Nephron (organoid): ENCODE results near the gene UST.
"Not testable (repeated sequence)": the region's sequence is repeated elsewhere in the genome, so short reads cannot be mapped to it uniquely, and the experiment has no call there.

Experiments used
- H3K27ac Mint-ChIP-seq, 3 experiments: 2 replicates each; pipeline ENCODE4 v1.8.0; 2020; ENCODE audit warnings: mixed read lengths in 3 of 3, mild to moderate bottlenecking in 2 of 3, moderate library complexity in 1 of 3
- H3K27me3 Mint-ChIP-seq: 2 replicates; pipeline ENCODE4 v1.8.0; 2021; ENCODE audit warnings: low read depth, mild to moderate bottlenecking, moderate library complexity, mixed read lengths
- H3K36me3 Mint-ChIP-seq: 2 replicates; pipeline ENCODE4 v1.8.0; 2020; ENCODE audit warnings: low read depth, mixed read lengths
- H3K4me1 Mint-ChIP-seq: 2 replicates; pipeline ENCODE4 v1.8.0; 2020; ENCODE audit warnings: mixed read lengths
- H3K4me3 Mint-ChIP-seq, 3 experiments: 2 replicates each; pipeline ENCODE4 v1.8.0; 2020; ENCODE audit warnings: mild to moderate bottlenecking in 3 of 3, mixed read lengths in 3 of 3, moderate library complexity in 2 of 3
- H3K9me3 Mint-ChIP-seq: 2 replicates; pipeline ENCODE4 v1.8.0; 2020; ENCODE audit warnings: mixed read lengths
- TF ChIP-seq, protein P1 (sequence below), 3 experiments: fragments of 200-600 bp; sonication (generic); IDR thresholded peaks; one replicate each; pipeline ENCODE4 v1.5.0; 2021; ENCODE audit warnings: antibody characterized with exemption in 3 of 3; ENCODE audit not compliant: unreplicated experiment in 3 of 3

Gene UST

GRCh38 chr6:149095842-149096241 lies 349.0 kb downstream of the UST start:
- Mint-ChIP-seq H3K4me3 (no peak overlapping the region), H3K27me3 (no peaks in the 10 kb centered on the region), H3K9me3 (peaks cover 29% of the 10 kb centered on the region), H3K27ac (peak overlapping the region; percentile 75 to 93 (median 93)), H3K4me1 (peaks cover 41% of the 10 kb centered on the region), H3K36me3 (peaks cover 11% of the 10 kb centered on the region)
- TF ChIP-seq, protein P1, sequence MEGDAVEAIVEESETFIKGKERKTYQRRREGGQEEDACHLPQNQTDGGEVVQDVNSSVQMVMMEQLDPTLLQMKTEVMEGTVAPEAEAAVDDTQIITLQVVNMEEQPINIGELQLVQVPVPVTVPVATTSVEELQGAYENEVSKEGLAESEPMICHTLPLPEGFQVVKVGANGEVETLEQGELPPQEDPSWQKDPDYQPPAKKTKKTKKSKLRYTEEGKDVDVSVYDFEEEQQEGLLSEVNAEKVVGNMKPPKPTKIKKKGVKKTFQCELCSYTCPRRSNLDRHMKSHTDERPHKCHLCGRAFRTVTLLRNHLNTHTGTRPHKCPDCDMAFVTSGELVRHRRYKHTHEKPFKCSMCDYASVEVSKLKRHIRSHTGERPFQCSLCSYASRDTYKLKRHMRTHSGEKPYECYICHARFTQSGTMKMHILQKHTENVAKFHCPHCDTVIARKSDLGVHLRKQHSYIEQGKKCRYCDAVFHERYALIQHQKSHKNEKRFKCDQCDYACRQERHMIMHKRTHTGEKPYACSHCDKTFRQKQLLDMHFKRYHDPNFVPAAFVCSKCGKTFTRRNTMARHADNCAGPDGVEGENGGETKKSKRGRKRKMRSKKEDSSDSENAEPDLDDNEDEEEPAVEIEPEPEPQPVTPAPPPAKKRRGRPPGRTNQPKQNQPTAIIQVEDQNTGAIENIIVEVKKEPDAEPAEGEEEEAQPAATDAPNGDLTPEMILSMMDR (IDR thresholded peaks at IDR 0.05; ENCODE audit: unreplicated experiment in 3 of 3): no peak

DNA sequence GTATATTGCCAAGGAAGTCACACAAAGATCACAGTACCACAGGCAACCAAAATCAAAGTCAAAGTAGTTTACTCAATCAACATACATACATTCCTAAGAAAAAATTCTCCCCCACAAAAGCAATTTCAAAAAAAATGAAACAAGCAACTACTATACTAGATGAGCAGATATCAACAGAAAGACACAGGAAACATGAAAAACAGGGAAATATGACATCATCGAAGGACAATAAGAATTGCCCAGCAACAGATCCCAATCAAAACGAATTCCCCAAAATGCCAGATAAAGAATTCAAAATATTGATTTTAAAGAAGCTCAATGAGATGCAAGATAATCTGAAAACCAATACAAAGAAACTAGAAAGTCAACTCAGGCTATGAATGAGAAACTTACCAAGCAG lies 351.0 kb downstream of the UST start:
- peaks cover 33% of the 10 kb centered on the region for H3K9me3 Mint-ChIP-seq
- TF ChIP-seq, protein P1 (IDR thresholded peaks at IDR 0.05; ENCODE audit: unreplicated experiment in 3 of 3): no peak
- no peak overlapping the region for H3K4me3 Mint-ChIP-seq
- H3K27ac Mint-ChIP-seq: peak overlapping the region in 2 of 3 experiments; percentile 5 to 22
- H3K36me3 Mint-ChIP-seq: peaks cover 11% of the 10 kb centered on the region
- peaks cover 32% of the 10 kb centered on the region for H3K4me1 Mint-ChIP-seq
- no peaks in the 10 kb centered on the region for H3K27me3 Mint-ChIP-seq

- no peak overlapping the region for H3K27ac Mint-ChIP-seq
- H3K9me3 Mint-ChIP-seq: peaks cover 33% of the 10 kb centered on the region
- TF ChIP-seq, protein P1 (IDR thresholded peaks at IDR 0.05; ENCODE audit: unreplicated experiment in 3 of 3): no peak
- peaks cover 11% of the 10 kb centered on the region for H3K36me3 Mint-ChIP-seq
- no peaks in the 10 kb centered on the region for H3K27me3 Mint-ChIP-seq
- H3K4me1 Mint-ChIP-seq: peaks cover 24% of the 10 kb centered on the region
- H3K4me3 Mint-ChIP-seq: no peak overlapping the region
Observed at GRCh38 chr6:149098700-149099276, 352.0 kb downstream of the UST start.

DNA sequence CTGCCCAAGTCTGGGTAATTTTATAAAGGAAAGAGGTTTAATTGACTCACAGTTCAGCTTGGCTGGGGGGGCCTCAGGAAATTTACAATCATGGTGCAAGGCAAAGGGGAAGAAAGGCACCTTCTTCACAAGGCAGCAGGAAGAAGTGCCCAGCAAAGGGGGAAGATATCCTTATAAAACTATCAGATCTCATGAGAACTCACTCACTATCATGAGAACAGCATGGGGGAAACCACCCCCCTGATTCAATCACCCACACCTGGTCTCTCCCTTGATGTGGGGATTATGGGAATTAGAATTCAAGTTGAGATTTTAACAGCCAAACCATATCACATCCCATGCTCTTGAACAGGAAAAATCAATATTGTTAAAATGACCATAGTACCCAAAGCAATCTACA lies 355.5 kb downstream of the UST start:
- TF ChIP-seq, protein P1 (IDR thresholded peaks at IDR 0.05; ENCODE audit: unreplicated experiment in 3 of 3): no peak
- peaks cover 11% of the 10 kb centered on the region for H3K36me3 Mint-ChIP-seq

GRCh38 chr6:149103950-149104349 lies 357.1 kb downstream of the UST start:
- not testable (repeated sequence) for H3K27me3 Mint-ChIP-seq, H3K36me3 Mint-ChIP-seq, H3K4me3 Mint-ChIP-seq, H3K27ac Mint-ChIP-seq
- peaks cover 16% of the 10 kb centered on the region for H3K9me3 Mint-ChIP-seq
- peaks cover 13% of the 10 kb centered on the region for H3K4me1 Mint-ChIP-seq

More for the DNA sequence above, 355.5 kb downstream of the UST start:
- Mint-ChIP-seq H3K9me3 (peaks cover 32% of the 10 kb centered on the region), H3K27me3 (no peaks in the 10 kb centered on the region), H3K27ac (no peak overlapping the region), H3K4me3 (no peak overlapping the region), H3K4me1 (no peaks in the 10 kb centered on the region)

DNA sequence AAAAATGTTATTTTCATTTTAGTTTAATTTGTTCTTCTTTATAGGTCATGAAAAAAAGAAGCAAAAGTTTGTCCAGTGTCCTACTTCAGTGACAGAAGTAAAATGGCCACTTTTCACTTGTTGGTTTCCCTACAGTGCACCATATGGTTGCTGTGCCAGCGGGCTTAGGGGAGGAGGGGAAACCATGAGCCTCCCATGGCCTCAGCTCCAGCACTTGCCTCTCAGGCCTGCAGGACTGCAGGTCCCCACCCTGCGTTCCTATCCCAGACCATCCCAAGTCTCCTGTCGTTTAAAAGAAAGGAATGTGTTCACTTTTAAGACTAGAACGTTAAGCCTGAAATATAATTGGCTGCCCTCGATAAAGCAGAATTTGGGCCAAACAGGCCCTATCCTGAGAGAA lies 360.7 kb downstream of the UST start:
- Mint-ChIP-seq H3K27me3 (peaks cover 4% of the 10 kb centered on the region), H3K9me3 (peaks cover 1% of the 10 kb centered on the region), H3K4me3 (no peak overlapping the region), H3K4me1 (peaks cover 13% of the 10 kb centered on the region), H3K27ac (peak overlapping the region in 2 of 3 experiments; percentile 43 to 87), H3K36me3 (no peaks in the 10 kb centered on the region)
- TF ChIP-seq, protein P1 (IDR thresholded peaks at IDR 0.05; ENCODE audit: unreplicated experiment in 3 of 3): no peak
